Activated CD4-positive, alpha-beta T cell treated with anti-CD3 and anti-CD28 coated beads for 24 hours (primary cell): ENCODE data around the gene SYVN1.

Source experiments
- DNase-seq, 2 donors: peaks; one replicate each; pipeline ENCODE4 v3.0.0-alpha.2; 2020; ENCODE audit warnings: low read depth in 2 of 2

Gene SYVN1

GRCh38 chr11:65112546-65113360 lies 21.6 kb downstream of the SYVN1 start:
- DNase-seq: peak; percentile 61 to 66

DNA sequence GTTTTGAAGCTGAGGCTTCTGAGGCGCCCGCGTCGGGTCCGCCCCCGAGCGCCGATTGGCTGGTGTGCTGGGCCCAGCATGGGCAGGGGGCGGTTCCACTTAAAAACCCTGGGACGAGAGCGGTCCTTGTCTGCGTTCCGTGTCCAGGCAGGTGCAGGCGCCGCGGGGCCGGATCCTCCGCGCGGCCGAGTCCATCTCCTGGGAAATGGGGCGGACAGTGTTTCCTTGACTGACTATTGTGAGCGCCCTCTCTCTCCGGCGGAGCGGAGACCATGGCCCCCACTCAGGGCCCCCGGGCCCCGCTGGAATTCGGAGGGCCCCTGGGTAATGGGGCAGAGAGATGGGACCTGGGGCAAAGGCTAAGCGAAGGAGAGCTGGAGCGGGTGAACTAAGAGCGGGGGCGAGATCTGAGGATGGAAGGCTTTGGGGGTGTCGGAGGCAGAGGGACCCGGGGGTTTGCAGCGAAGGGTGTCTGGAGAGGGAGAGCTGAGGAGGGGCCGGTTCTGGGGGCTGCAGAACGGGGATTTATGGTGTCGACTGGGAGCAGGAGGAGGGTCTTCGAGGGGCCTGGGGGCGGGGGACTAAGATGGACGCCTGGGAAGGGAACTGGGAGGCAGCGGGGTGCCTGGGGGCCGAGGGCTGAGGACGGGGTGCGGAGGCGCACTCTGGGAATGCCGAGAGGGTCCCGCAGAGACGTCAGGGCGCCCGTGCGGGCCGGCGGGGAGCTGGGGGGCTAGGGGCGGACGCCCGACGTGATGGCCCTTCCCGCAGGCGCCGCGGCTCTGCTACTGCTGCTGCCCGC lies 22.4 kb downstream of the SYVN1 start, which contains the start of gene TM7SF2:
TSS of gene TM7SF2 (plus strand) at position 129 of the 802 bp plus-strand sequence. CDS start at position 273, 144 bp downstream.
- peak; percentile 90 to 93 for DNase-seq

DNA sequence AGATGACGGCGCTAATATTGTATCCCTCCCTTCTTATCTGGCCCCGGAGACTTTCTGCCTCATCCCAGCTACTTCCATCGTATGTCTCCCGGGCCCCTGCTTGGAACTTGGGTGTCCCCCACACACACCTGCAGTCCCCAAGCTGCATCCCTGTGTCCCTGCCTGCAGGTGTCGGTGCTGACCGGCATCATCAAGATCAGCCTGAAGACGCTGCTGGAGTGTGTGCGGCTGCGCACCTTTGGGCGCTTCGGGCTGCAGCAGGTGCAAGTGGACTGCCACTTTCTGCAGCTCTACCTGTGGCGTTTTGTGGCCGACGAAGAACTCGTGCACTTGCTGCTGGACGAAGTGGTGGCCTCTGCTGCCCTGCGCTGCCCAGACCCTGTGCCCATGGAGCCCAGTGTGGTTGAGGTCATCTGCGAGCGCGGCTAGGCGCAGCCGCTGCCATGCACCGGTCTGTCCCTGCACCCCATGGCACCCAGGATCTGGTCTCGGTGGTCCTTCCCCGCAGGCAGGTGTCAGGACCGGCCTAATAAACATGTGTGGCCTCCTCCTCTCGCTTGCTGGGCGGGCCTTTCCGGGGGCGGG lies 23.1 kb downstream of the SYVN1 start:
- no peak for DNase-seq

- peak; percentile 98 for DNase-seq
These were observed 23.9 kb downstream of the SYVN1 start for GRCh38 chr11:65110354-65110861.

DNA sequence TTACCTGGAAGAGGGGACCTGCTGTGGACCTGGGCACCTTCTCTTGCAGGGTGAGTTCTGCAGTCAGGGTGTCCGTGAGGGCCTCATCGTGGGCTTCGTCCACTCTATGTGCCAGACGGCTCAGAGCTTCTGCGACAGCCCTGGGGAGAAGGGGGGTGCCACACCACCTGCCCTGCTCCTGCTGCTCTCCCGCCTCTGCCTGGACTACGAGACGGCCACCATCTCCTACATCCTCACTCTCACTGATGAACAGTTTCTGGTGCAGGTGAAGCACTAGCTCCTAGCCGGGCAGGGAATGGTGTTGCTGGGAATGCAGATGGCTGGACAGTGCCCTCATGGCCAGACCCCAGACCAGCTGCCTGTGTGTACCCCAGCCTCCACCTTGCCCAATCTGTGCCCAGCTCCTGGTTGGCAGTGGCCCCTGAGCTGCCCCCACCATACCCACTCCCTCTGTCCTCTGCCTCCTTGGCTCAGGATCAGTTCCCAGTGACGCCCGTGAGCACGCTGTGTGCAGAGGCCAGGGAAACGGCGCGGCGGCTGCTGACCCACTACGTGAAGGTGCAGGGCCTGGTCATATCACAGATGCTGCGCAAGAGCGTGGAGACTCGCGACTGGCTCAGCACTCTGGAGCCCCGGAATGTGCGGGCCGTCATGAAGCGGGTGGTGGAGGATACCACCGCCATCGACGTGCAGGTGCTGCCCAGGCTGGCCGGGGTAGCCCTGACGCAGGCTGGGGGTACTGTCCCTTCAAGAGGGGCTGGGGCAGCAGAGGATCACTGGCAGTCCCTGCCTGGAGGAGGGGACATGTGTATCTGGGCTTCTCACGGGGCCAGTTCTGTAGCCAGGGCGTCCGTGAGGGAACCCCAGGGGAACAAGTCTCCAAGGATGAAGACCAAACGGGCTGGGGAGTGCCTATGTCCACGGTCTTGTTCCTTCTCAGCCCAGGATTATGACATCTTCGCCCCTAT lies 24.8 kb downstream of the SYVN1 start:
- DNase-seq: no peak

DNA sequence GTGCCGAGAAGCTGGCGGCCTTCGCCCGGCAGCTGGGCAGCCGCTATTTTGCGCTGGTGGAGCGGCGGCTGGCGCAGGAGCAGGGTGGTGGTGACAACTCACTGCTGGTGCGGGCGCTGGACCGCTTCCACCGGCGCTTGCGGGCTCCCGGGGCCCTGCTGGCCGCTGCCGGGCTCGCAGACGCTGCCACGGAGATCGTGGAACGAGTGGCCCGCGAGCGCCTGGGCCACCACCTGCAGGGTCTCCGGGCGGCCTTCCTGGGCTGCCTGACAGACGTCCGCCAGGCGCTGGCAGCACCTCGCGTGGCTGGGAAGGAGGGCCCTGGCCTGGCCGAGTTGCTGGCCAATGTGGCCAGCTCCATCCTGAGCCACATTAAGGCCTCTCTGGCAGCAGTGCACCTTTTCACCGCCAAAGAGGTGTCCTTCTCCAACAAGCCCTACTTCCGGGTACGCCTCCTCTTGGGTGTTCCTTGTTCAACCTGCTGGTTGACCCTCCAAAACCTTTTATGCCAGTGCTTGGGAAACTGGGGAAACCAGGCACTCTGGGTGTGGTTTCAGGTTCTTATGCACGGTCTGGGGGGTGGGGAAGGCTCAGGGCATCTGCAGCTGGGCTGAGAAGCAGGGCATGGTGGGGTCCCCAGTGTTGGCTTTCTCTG lies 25.7 kb downstream of the SYVN1 start:
- no peak for DNase-seq

DNA sequence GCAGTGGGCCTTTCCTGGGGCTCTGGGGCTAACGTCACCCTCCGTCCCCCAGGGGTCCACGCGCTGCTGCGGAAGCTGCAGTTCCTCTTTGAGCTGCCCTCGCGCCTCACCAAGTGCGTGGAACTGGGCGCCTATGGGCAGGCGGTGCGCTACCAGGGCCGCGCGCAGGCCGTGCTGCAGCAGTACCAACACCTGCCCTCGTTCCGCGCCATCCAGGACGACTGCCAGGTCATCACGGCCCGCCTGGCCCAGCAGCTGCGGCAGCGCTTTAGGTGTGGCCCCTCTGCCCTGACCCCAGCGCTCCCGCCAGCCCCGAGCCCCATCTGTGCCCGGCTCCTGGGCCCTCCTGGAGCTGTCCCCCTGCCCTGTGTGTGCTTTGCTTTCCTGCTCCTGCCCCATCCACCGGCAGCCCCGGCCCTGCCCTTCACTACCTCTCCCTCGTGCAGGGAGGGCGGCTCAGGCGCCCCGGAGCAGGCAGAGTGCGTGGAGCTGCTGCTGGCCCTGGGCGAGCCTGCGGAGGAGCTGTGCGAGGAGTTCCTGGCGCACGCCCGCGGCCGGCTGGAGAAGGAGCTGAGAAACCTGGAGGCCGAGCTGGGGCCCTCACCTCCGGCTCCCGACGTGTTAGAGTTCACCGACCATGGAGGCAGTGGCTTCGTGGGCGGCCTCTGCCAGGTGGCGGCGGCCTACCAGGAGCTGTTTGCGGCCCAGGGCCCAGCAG lies 26.4 kb downstream of the SYVN1 start:
- DNase-seq: no peak

- DNase-seq: no peak
These were observed 27.2 kb downstream of the SYVN1 start for GRCh38 chr11:65107078-65107477.

- DNase-seq: no peak
These were observed 29.7 kb downstream of the SYVN1 start for GRCh38 chr11:65104628-65105027.

DNA sequence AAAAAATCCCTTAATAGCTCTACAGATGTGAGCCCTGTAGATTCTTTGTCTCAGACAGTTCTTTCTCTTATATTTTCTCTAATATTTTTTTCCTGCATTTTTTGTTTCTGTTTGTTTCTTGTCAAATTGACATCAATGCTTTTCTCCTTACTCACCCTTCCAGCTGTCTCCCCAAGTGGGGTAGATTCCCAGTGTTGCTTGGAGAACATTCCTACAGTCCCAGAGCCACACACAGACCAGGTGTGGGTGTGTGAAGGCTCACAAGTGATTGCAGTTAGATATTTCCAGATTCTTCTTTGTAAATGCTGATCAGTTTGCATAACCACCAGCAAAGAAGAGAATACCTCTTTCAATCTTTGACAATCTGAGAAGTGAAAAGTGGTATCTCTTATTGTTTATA lies 30.8 kb downstream of the SYVN1 start:
- no peak for DNase-seq

DNA sequence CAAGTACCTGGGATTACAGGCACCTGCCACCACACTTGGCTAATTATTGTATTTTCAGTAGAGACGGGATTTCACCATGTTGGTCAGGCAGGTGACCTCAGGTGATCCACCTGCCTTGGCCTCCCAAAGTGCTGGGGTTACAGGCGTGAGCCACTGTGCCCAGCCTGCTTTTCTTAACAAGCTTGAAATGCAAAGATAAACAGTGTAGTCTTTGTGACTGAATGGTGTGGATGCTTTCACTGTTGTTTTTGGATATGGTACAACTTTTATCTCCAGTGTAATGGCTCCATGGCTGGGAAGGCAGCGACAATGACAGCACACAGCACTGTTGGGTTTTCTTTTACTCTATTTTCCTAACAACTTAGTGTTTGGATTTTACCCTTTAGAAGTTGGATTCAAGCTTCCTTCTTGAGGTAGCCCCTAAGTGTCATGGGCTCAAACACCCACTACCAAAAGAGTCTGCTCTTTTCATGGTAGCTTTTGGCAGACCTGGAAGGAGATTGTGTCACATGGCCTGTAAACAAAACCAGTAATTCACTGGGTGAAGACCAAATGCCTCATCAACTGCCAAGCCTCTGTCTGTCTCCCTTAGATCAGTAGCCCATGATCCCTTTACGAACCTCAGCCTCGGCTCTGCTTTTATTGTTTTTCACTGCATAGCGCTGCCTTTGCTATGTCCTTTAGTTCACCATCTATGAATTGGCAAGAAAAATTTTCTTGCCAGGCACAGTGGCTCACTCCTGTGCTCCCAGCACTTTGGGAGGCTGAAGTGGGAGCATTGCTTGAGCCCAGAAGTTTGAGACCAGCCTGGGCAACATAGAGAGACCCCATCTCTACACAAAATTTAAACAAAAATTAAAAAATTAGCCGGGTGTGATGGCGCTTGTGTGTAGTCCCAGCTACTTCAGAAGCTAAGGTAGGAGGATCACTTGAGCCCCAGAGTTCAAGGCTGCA lies 31.9 kb downstream of the SYVN1 start:
- DNase-seq: no peak

- DNase-seq: no peak
These were observed 33.5 kb downstream of the SYVN1 start for GRCh38 chr11:65100674-65101350.

- no peak for DNase-seq
These were observed 37.4 kb downstream of the SYVN1 start for GRCh38 chr11:65096926-65097325.

DNA sequence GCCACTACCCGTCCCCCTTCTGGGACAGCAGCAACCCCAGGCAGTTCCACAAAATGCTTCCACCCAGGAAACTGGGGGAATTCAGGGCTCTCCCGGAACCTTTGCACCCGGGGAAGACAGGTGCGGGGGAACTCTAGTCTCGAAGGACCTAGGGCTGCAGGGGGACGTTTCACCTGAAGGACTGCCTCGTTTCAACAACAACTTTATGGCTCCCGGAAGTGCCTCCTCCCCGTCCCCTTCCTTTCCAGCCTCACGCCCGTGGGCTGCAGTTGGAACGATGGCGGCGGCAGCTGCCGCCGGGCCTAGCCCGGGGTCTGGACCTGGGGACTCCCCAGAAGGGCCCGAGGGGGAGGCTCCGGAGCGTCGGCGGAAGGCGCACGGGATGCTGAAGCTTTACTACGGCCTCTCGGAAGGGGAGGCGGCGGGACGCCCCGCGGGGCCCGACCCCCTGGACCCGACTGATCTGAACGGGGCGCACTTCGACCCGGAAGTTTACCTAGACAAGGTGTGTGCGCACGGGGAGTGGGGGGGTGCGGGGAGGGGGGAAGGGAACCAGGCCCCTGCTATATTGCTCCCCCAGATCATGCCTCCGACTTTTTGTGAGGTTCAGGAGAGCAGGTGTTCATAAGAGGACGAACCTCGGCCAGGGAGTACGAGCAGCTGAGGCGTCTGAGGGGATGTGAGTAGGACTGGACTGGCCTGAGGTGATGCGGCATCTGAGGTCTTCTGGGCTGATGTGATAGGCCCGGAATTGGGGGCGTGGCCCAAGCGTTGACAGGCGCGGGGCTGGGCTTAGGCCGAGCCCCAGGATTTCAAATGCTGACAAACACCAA lies 38.1 kb downstream of the SYVN1 start, which contains the start of gene VPS51:
TSS of gene VPS51 (plus strand) at position 241 of the 833 bp plus-strand sequence. CDS start at position 278, 37 bp downstream.
- DNase-seq: peak; percentile 70 to 71

- DNase-seq: no peak
These were observed 38.9 kb downstream of the SYVN1 start for GRCh38 chr11:65095427-65095826.

DNA sequence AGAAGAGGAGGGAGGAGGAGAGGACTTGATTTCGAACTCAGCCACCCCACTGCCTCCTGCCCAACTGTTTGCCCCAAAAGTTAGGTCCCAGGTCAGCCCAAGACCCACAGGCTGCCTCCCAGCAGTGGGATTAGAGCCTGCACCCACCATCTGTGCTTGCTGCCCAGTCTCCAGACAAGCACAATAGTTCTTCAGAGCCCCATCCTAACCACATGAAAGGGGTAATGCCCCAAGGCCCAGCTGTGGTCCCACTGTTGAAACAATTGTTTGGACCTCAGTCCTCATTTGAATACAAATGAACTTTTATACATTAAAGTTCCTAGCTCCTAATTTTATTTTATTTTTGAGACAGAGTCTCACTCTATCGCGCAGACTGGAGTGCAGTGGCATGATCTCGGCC lies 43.7 kb downstream of the SYVN1 start:
- no peak for DNase-seq

DNA sequence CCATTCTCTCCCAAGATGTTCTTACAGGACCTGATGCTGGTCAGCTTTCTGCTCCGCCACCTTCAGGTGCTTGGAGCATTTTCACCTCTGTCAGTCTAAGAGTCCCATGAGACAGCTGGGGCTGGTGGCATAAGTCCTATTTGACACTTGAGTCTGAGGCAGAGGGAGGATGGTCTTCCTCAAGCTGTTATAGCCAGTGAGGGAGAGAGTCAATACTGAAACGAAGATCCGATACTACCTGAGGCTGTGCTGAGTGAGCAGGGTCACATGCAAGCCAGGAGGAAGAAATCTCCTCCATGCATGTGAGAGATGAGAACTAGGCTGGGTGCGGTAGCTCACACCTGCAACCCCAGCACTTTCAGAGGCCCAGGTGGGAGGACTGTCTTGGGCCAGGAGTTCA lies 44.7 kb downstream of the SYVN1 start:
- DNase-seq: no peak
